ENCODE results near the gene MPP4. TPM values are rescaled to one million over a fixed set of nuclear protein-coding genes. Genes with fewer than 3 reads are reported as not detected.

MPP4 gene
- total RNA-seq, 3 donors from 2014 or later (not counting 1 experiment from before 2014, with no cell fraction given), result 0.15 to 0.45 TPM; not detected in 1

DNA sequence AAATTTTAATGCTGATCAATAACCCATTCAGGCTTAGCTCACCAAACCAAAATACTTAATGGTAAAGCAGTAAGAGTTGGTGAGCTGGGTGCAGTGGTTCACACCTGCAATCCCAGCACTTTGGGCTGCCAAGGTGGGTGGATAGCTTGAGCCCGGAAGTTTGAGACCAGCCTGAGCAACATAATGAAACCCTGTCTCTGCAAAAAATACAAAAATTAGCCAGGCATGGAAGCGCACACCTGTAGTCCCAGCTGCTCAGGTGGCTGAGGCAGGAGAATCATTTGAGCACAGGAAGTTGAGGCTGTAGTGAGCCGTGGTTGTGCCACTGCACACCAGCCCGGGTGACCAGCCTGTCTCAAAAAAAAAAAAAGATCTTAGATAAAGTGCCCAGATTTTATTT is 35.7 kb upstream of the MPP4 start:
- no peaks in the 10 kb centered on the region for H3K27me3 ChIP-seq (ENCODE audit: control insufficient read depth, insufficient read depth, low read length)
- TF ChIP-seq, protein P1, sequence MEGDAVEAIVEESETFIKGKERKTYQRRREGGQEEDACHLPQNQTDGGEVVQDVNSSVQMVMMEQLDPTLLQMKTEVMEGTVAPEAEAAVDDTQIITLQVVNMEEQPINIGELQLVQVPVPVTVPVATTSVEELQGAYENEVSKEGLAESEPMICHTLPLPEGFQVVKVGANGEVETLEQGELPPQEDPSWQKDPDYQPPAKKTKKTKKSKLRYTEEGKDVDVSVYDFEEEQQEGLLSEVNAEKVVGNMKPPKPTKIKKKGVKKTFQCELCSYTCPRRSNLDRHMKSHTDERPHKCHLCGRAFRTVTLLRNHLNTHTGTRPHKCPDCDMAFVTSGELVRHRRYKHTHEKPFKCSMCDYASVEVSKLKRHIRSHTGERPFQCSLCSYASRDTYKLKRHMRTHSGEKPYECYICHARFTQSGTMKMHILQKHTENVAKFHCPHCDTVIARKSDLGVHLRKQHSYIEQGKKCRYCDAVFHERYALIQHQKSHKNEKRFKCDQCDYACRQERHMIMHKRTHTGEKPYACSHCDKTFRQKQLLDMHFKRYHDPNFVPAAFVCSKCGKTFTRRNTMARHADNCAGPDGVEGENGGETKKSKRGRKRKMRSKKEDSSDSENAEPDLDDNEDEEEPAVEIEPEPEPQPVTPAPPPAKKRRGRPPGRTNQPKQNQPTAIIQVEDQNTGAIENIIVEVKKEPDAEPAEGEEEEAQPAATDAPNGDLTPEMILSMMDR (IDR thresholded peaks at IDR 0.05), result no peak
- WGBS (ENCODE audit: insufficient coverage), result 54% methylated on average over 3 of the region's 4 CpGs
- H3K4me3 ChIP-seq (ENCODE audit: low read length), result no peak overlapping the region
- peaks cover 21% of the 10 kb centered on the region for H3K36me3 Mint-ChIP-seq
- peaks cover 0 to 7% of the 10 kb centered on the region in 2 donors for H3K9me3 Mint-ChIP-seq
- no peaks in the 10 kb centered on the region for H3K9me3 ChIP-seq (ENCODE audit: control insufficient read depth, insufficient read depth, low read length)
- no peak overlapping the region for H3K27ac Mint-ChIP-seq
- no peaks in the 10 kb centered on the region for H3K27me3 Mint-ChIP-seq (ENCODE audit: low read depth in 2 of 2)
- H3K4me1 Mint-ChIP-seq, result no peaks in the 10 kb centered on the region
- intact Hi-C loops (cut with micrococcal nuclease), result no loop called here
- no peak for ATAC-seq
- no peak overlapping the region for H3K27ac ChIP-seq (ENCODE audit: low read length)
- H3K36me3 ChIP-seq (ENCODE audit: control insufficient read depth, insufficient read depth, low read length), result peaks cover 16% of the 10 kb centered on the region
- H3K4me3 Mint-ChIP-seq, result no peak overlapping the region
- H3K4me1 ChIP-seq (ENCODE audit: control insufficient read depth, insufficient read depth, low read length), result no peaks in the 10 kb centered on the region
- DNase-seq, result no peak

DNA sequence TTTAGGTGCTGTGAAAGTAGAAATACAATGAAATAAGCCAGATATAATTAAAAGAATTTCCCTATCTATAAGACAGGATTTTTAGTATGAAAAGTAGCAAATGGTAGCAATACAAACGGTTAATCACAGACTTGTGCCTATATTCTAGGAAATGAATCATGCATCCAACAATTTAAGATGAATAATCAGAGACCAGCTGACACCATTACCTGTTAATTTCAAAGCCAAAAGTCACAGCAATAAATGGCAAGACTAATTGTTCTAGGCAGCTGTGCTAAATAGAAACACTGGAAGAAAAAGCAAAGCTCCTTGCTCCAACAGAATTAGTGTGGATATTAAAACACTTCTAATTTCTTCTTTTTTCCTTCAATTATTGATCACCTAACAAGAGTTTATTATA is 35.1 kb upstream of the MPP4 start:
- DNase-seq (no peak), ATAC-seq (no peak)
- no peak overlapping the region for H3K4me3 Mint-ChIP-seq
- no peaks in the 10 kb centered on the region for H3K27me3 Mint-ChIP-seq (ENCODE audit: low read depth in 2 of 2)
- Histone ChIP-seq H3K4me3 (ENCODE audit: low read length) (no peak overlapping the region), H3K4me1 (ENCODE audit: control insufficient read depth, insufficient read depth, low read length) (no peaks in the 10 kb centered on the region), H3K36me3 (ENCODE audit: control insufficient read depth, insufficient read depth, low read length) (peaks cover 20% of the 10 kb centered on the region), H3K27me3 (ENCODE audit: control insufficient read depth, insufficient read depth, low read length) (no peaks in the 10 kb centered on the region), H3K27ac (ENCODE audit: low read length) (no peak overlapping the region), H3K9me3 (ENCODE audit: control insufficient read depth, insufficient read depth, low read length) (no peaks in the 10 kb centered on the region)
- WGBS (ENCODE audit: insufficient coverage), result no CpG with 5 or more reads among the region's 1 CpG
- H3K36me3 Mint-ChIP-seq, result peaks cover 21% of the 10 kb centered on the region
- H3K27ac Mint-ChIP-seq, result no peak overlapping the region
- H3K4me1 Mint-ChIP-seq, result no peaks in the 10 kb centered on the region
- peaks cover 0 to 7% of the 10 kb centered on the region in 2 donors for H3K9me3 Mint-ChIP-seq
- TF ChIP-seq, protein P1 (IDR thresholded peaks at IDR 0.05), result no peak
- intact Hi-C loops (cut with micrococcal nuclease), result no loop called here

DNA sequence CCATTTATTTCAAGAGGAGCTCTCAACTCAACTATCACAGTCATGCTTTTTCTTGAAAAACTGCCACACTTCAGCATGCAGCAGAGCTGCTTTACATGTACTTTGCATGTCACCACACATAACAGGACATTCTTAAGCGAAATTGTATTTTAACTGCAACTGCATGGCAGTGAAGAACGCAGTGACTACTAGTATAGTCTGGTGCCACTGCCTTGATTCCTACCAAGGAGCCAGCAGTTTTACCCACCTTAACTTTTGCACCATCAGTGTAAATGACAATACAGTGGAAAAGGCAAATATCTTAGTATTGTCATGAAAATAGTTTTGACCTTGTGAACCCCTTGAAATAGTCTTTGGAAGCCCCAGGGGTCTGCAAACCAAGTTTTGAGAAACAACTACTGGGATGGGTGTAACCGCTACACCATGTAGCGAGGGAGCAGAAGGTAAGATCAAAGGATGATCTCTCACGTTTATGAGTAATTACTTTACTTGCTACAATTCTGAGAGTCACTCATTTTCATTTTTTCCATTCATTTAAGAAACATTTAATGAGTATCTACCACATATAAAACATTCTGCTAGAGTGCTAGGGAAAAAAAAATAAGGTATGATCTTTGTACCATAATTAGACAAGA is 32.3 kb upstream of the MPP4 start:
- no peaks in the 10 kb centered on the region for H3K27me3 Mint-ChIP-seq (ENCODE audit: low read depth in 2 of 2)
- peaks cover 19% of the 10 kb centered on the region for H3K36me3 Mint-ChIP-seq
- DNase-seq (no peak), ATAC-seq (no peak)
- Histone ChIP-seq H3K27me3 (ENCODE audit: control insufficient read depth, insufficient read depth, low read length) (no peaks in the 10 kb centered on the region), H3K36me3 (ENCODE audit: control insufficient read depth, insufficient read depth, low read length) (peaks cover 22% of the 10 kb centered on the region), H3K27ac (ENCODE audit: low read length) (no peak overlapping the region), H3K4me3 (ENCODE audit: low read length) (no peak overlapping the region), H3K9me3 (ENCODE audit: control insufficient read depth, insufficient read depth, low read length) (no peaks in the 10 kb centered on the region), H3K4me1 (ENCODE audit: control insufficient read depth, insufficient read depth, low read length) (no peaks in the 10 kb centered on the region)
- 84% methylated on average over 5 of the region's 5 CpGs for WGBS (ENCODE audit: insufficient coverage)
- TF ChIP-seq, protein P1 (IDR thresholded peaks at IDR 0.05), result no peak
- intact Hi-C loops (cut with micrococcal nuclease), result no loop called here
- no peak overlapping the region for H3K27ac Mint-ChIP-seq
- no peaks in the 10 kb centered on the region for H3K4me1 Mint-ChIP-seq
- no peaks in the 10 kb centered on the region for H3K9me3 Mint-ChIP-seq
- H3K4me3 Mint-ChIP-seq, result no peak overlapping the region

DNA sequence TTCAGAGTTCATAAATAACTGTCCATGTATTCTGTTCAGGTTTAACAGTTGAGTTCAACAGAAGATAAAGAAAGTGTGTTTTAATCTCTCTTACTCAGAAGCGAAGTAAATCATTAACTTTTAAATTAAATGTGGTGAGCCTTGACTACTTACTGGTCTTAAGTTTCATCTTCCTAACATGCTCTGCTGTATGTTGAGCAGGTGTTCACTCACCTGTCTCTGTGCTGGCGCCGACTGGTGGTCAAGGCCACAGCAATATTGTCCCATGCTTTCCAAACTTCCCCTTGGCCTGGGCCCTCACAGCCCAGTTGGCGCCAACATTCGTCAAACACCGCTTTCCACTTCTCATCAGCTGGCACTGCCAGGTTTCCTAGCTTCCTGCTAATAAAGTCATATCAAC is 17.0 kb upstream of the MPP4 start:
- H3K9me3 Mint-ChIP-seq, result no peaks in the 10 kb centered on the region
- H3K36me3 Mint-ChIP-seq, result peaks cover 38% of the 10 kb centered on the region

More for the DNA sequence above, 17.0 kb upstream of the MPP4 start:
- no peak overlapping the region for H3K4me3 ChIP-seq (ENCODE audit: low read length)
- no peak for DNase-seq
- H3K4me3 Mint-ChIP-seq, result no peak overlapping the region
- H3K27me3 Mint-ChIP-seq (ENCODE audit: low read depth in 2 of 2), result no peaks in the 10 kb centered on the region
- 98% methylated on average over 6 of the region's 6 CpGs for WGBS (ENCODE audit: insufficient coverage)
- no peak overlapping the region for H3K27ac ChIP-seq (ENCODE audit: low read length)
- TF ChIP-seq, protein P1 (IDR thresholded peaks at IDR 0.05), result no peak
- ATAC-seq, result no peak
- peaks cover 31% of the 10 kb centered on the region for H3K36me3 ChIP-seq (ENCODE audit: control insufficient read depth, insufficient read depth, low read length)
- no peaks in the 10 kb centered on the region for H3K27me3 ChIP-seq (ENCODE audit: control insufficient read depth, insufficient read depth, low read length)
- H3K27ac Mint-ChIP-seq, result no peak overlapping the region
- H3K9me3 ChIP-seq (ENCODE audit: control insufficient read depth, insufficient read depth, low read length), result no peaks in the 10 kb centered on the region
- intact Hi-C loops (cut with micrococcal nuclease), result no loop called here
- H3K4me1 Mint-ChIP-seq, result peaks cover 0 to 5% of the 10 kb centered on the region in 2 donors
- no peaks in the 10 kb centered on the region for H3K4me1 ChIP-seq (ENCODE audit: control insufficient read depth, insufficient read depth, low read length)
